DOHH2 (cell line): Measurements from ENCODE around the gene RPAP3.

Source experiments
- EZH2phosphoT487 ChIP-seq: fragments of 200-600 bp; sonication (generic); IDR thresholded peaks from 2 replicates; pipeline ENCODE4 v1.6.1; 2017; ENCODE audit warnings: borderline replicate concordance, mild to moderate bottlenecking, antibody characterized with exemption, low read length, moderate library complexity, mixed read lengths
- TF ChIP-seq, protein P1 (sequence below): fragments of 200-600 bp; sonication (generic); IDR thresholded peaks from one replicate; pipeline ENCODE4 v1.5.1; 2014; ENCODE audit warnings: antibody characterized with exemption, mild to moderate bottlenecking, low read depth, low read length; ENCODE audit not compliant: poor library complexity, severe bottlenecking

DNA sequence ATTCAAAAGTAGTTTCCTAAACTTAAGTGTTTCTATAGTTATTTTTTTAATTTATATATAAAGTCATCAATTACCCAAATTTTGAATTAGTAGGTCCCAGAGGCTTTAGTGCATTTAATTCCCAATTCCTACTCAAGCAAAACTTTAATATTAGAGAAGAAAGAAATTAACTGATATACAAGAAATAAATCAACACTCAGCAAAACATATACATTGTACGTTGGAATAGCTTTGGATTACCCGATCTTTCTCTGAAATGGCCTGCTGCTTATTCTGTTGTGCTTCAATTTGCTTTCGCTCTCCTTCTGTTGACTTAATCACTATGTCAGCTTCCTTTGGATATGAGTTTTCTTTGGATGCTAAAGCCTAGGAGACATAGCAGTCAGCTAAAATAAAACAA is 18.2 kb downstream of the RPAP3 start:
- TF ChIP-seq, protein P1, sequence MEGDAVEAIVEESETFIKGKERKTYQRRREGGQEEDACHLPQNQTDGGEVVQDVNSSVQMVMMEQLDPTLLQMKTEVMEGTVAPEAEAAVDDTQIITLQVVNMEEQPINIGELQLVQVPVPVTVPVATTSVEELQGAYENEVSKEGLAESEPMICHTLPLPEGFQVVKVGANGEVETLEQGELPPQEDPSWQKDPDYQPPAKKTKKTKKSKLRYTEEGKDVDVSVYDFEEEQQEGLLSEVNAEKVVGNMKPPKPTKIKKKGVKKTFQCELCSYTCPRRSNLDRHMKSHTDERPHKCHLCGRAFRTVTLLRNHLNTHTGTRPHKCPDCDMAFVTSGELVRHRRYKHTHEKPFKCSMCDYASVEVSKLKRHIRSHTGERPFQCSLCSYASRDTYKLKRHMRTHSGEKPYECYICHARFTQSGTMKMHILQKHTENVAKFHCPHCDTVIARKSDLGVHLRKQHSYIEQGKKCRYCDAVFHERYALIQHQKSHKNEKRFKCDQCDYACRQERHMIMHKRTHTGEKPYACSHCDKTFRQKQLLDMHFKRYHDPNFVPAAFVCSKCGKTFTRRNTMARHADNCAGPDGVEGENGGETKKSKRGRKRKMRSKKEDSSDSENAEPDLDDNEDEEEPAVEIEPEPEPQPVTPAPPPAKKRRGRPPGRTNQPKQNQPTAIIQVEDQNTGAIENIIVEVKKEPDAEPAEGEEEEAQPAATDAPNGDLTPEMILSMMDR = no peak
- no peak for TF ChIP-seq EZH2phosphoT487
